Pancreas (tissue), 10 donors: ENCODE measurements around the gene SEMA4D. TPM values are rescaled to one million over a fixed set of nuclear protein-coding genes. Genes with fewer than 3 reads are reported as not detected.

Experiments
- ATAC-seq, 4 donors: fragments of 200-7000 bp; cut with Tn5 transposase; one replicate each; pipeline versions ENCODE4 v1.8.0 to v1.9.1; 2020; ENCODE audit warnings: mild to moderate bottlenecking in 4 of 4, moderate library complexity in 4 of 4
- DNase-seq, 6 donors: peaks; one replicate each; pipeline ENCODE4 v3.0.0-alpha.2; 2020
- FAIRE-seq: peaks from 2 replicates; lab custom pipeline; 2012; peaks lifted over from hg19 to GRCh38; lab: Jason Lieb, UNC
- H3K27ac ChIP-seq, 4 donors: fragments of 200-600 bp; sonication (generic); 1 replicate in 3 of 4; 2 replicates in 1 of 4; pipeline versions ENCODE4 v1.5.0 to v1.8.0; 2020
- H3K27me3 ChIP-seq, 4 donors: fragments of 200-600 bp; one replicate each; pipeline ENCODE4 v1.8.0; 2021
- H3K36me3 ChIP-seq, 3 donors: fragments of 200-600 bp; sonication (generic) in 1 of 3; one replicate each; pipeline versions ENCODE4 v1.5.0 to v1.8.0; 2020 to 2021
- H3K4me1 ChIP-seq, 3 donors: fragments of 200-600 bp; one replicate each; pipeline ENCODE4 v1.8.0; 2021
- H3K4me3 ChIP-seq, 4 donors: fragments of 200-600 bp; sonication (generic) in 2 of 4; one replicate each; pipeline versions ENCODE4 v1.5.0 to v1.8.0; 2020 to 2021
- H3K9me3 ChIP-seq, 4 donors: fragments of 200-600 bp; one replicate each; pipeline ENCODE4 v1.8.0; 2021
- CTCF ChIP-seq, 4 donors: fragments of 200-600 bp; sonication (generic) in 3 of 4; IDR thresholded peaks; one replicate each; pipeline versions ENCODE4 v1.5.0 to v1.8.0; 2021; ENCODE audit warnings: antibody characterized with exemption in 4 of 4
- WGBS, 2 donors: extraction: QIAGEN DNeasy Blood & Tissue Kit; methylation state at CpG; one replicate each; pipeline ENCODE4 v1.1.7; 2013; 5-methylcytosine and 5-hydroxymethylcytosine counted together
- intact Hi-C, 3 donors: fragments of 100-400 bp; cut with DNase I; formaldehyde crosslinking; loops; one replicate each; pipeline versions ENCODE4 v1.11.1 to v1.14.2; 2022
- polyA plus RNA-seq, 2 donors: library from polyadenylated mRNA; stranded (reverse); fragments of 200-250 nt; gene quantifications; one replicate each; pipeline ENCODE4 v1.2.3, GENCODE V29; 2013
- total RNA-seq, 6 donors: library from RNA; stranded (reverse); fragmentation: NEBNext Ultra II Directional in 4 of 6; extraction: Animal tissue kit (Norgen Biotek cat#: 25700) in 4 of 6; gene quantifications; one replicate each; pipeline versions ENCODE4 v1.2.1 to v1.2.4, GENCODE V29; 2021 to 2023
- donor health status: healthy with polysubstance abuse.
- donor health status: DM: no; HTN: no; CAD: no; lungs with moderate emphysema.
- donor health status: DM: no; HTN: no; CAD: no.
- donor health status: control.
- donor health status: control.
- donor health status: Bipolar disorder and iron deficiency.
- donor health status: DM: yes; HTN: yes; CAD: no.
- donor health status: DM: no; HTN: no; CAD: no.
- donor health status: DM: no; HTN: no; CAD: no.
- donor health status: DM: yes; HTN: yes; CAD: no.

Gene SEMA4D
- total and polyA plus RNA-seq, 8 donors: 7.1 to 29.7 (median 12.9) TPM

- H3K4me1 ChIP-seq: no peaks in the 10 kb centered on the region
- DNase-seq (no peak), FAIRE-seq (no peak), ATAC-seq (no peak)
- no peaks in the 10 kb centered on the region for H3K9me3 ChIP-seq
- no peak overlapping the region for H3K27ac ChIP-seq
- intact Hi-C loops: no loop called here
- 83% methylated on average over 9 of the region's 9 CpGs for WGBS, 2 donors
- TF ChIP-seq CTCF (IDR thresholded peaks at IDR 0.05): no peak
- H3K4me3 ChIP-seq: no peak overlapping the region
- H3K36me3 ChIP-seq: no peaks in the 10 kb centered on the region
- H3K27me3 ChIP-seq: no peaks in the 10 kb centered on the region
Observed at GRCh38 chr9:89444274-89444673, 53.6 kb downstream of the SEMA4D start.

DNA sequence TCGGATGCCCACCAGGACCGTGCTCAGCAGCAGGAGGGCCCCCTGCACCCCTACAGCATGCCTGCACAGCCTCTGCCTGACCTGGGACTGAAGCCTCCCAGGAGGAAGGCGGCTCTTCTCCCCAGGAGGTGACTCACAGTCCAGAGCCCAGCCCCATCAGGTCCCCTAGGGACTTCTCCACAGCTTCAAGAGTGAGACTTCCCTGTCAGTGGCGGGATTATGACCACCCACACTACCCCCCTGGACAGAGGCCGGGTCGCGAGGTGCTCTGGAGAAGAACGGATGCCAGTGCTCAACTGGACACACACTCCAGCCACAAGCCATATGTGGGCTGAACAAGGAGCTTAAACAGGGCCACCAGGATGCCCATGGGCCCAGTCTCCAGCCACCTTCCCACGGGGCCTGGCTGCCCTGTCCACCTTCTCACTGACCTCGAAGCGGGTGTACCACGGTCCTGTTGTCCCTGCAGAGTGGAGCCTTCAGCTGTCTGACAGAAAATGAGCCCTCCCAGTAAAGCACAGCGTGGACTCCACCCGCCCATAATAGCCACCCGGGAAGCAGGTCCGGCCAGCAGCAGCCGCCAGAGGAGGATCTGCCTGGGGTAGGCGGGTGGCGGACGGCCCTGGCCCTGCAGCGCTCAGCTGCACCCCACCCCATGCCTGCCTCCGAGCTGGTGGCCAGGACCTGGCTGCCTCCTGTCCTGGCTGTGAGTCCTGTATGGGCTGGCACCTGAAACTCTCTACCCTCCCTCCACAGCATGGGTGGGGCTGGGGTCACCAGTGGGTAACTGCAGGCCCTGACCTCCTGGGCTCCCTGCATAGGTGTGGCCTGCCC is 54.7 kb downstream of the SEMA4D start:
- Histone ChIP-seq H3K27me3 (no peaks in the 10 kb centered on the region), H3K9me3 (no peaks in the 10 kb centered on the region), H3K4me1 (no peaks in the 10 kb centered on the region), H3K36me3 (no peaks in the 10 kb centered on the region), H3K4me3 (no peak overlapping the region), H3K27ac (no peak overlapping the region)
- WGBS, 2 donors: 91 to 92% methylated on average over 22 of the region's 22 CpGs
- DNase-seq: no peak
- ATAC-seq: no peak
- no peak for FAIRE-seq
- intact Hi-C loops: no loop called here
- no peak for TF ChIP-seq CTCF (IDR thresholded peaks at IDR 0.05)

DNA sequence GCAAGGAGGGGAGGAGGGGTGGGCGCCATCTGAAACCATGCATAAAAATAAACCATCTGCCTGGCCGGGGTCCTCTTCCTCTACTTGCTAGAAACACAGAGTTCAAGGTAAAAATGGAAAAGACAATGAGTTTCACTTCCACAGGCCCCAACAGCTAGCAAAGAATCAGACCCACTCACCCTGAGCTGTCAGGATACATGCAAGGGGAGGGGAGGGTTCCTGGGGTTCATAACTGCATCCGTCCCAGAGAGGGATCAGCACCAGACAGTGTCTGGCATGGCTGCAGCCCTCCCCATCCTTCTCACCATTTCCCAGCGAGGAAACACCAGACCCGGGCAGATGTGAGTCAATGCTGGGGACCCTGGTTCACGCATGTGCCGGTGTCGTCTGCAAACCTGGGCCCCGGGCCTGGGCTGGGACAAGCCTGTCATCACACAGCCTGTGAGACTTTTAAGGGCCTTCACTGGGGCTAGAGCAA is 55.4 kb downstream of the SEMA4D start:
- Histone ChIP-seq H3K9me3 (no peaks in the 10 kb centered on the region), H3K27ac (no peak overlapping the region), H3K4me3 (no peak overlapping the region), H3K27me3 (no peaks in the 10 kb centered on the region), H3K4me1 (no peaks in the 10 kb centered on the region), H3K36me3 (no peaks in the 10 kb centered on the region)
- no peak for FAIRE-seq
- 89 to 93% methylated on average over 9 of the region's 9 CpGs for WGBS, 2 donors
- intact Hi-C loops: no loop called here
- ATAC-seq: no peak
- no peak for TF ChIP-seq CTCF (IDR thresholded peaks at IDR 0.05)
- DNase-seq: no peak

DNA sequence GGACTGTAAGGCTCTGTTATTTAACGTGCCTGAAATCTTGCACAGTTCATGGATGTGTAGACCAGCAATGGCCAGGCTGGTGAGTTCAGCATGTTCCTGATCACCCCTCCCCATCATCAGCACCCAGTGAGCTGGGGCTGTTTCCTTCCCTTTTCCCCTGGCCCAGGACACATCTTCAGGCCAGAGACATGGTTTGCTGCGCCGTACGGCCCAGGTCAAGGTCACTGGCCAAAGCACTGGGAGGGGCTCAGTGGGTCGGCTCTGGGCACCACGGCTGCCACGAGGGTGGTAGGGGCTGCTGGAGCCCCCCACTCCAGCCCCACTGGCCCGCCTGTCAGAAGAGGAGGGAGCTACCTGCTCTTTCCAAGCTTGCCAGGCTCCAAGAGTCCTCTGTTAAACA is 55.9 kb downstream of the SEMA4D start:
- H3K27ac ChIP-seq: no peak overlapping the region

More for the DNA sequence above, 55.9 kb downstream of the SEMA4D start:
- DNase-seq (no peak), FAIRE-seq (no peak), ATAC-seq (no peak)
- TF ChIP-seq CTCF (IDR thresholded peaks at IDR 0.05): no peak
- WGBS, 2 donors: 76 to 86% methylated on average over 8 of the region's 8 CpGs
- intact Hi-C loops: no loop called here
- H3K4me3 ChIP-seq: no peak overlapping the region
- no peaks in the 10 kb centered on the region for H3K9me3 ChIP-seq
- no peaks in the 10 kb centered on the region for H3K36me3 ChIP-seq
- H3K27me3 ChIP-seq: no peaks in the 10 kb centered on the region
- no peaks in the 10 kb centered on the region for H3K4me1 ChIP-seq
